HG03521 (cell line): ENCODE measurements around the gene SLC17A7.

Experiments
- ATAC-seq: cut with Tn5 transposase; IDR thresholded peaks from one replicate; pipeline ENCODE4 v1.9.1; 2021; ENCODE audit warnings: mild to moderate bottlenecking, moderate library complexity; ENCODE audit not compliant: unreplicated experiment

The SLC17A7 gene

DNA sequence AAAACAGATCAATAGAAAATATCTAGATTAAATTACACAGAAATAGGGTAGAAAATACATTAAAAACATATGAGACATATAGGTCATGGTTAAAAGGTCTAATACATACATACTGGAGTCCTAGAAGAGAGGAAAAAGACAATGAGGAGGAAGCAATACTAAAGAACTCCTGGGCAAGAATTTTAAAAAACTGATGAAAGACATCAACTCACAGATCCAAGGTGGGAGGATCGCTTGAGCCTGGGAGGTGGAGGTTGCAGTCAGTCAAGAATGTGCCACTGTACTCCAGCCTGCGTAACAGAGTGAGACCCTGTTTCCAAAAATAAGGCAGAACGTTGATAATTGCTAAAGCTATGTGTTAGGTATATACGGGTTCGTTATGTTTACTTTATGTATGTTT is 58.7 kb downstream of the SLC17A7 start:
- no peak for ATAC-seq

DNA sequence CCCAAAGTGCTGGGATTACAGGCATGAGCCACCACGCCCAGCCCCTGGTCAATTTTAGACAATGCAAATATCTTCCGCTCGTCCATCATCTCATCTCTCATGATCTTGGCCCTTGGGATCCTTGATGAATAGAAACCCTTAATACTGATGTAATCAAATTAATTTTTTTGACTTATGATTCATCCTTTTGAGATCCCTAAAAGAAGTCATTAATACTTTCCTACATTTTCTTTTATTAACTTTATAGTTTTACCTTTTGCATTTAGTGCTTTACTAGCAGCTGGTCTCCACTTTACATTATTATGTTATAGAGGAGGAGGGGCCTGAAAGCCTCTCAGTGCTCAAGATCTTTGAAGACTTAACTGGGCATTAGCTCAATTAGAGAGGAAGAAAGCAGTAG is 60.9 kb downstream of the SLC17A7 start:
- ATAC-seq: no peak
